Suprapubic skin (tissue), 4 donors: ENCODE data around the gene ATP2A3. TPM values are rescaled to one million over a fixed set of nuclear protein-coding genes. Genes with fewer than 3 reads are reported as not detected.

Source experiments
- DNase-seq, 2 donors: peaks; one replicate each; pipeline ENCODE4 v3.0.0-alpha.2; 2019; ENCODE audit warnings: low spot score in 2 of 2
- H3K27ac ChIP-seq: fragments of 200-600 bp; sonication (generic); one replicate; pipeline ENCODE4 v1.5.1; 2019
- H3K27me3 ChIP-seq: fragments of 200-600 bp; sonication (generic); one replicate; pipeline ENCODE4 v1.5.1; 2019
- H3K36me3 ChIP-seq: fragments of 200-600 bp; sonication (generic); one replicate; pipeline ENCODE4 v1.5.1; 2019
- H3K4me1 ChIP-seq: fragments of 200-600 bp; sonication (generic); one replicate; pipeline ENCODE4 v1.5.1; 2019
- H3K4me3 ChIP-seq: fragments of 200-600 bp; sonication (generic); one replicate; pipeline ENCODE4 v1.5.1; 2019; ENCODE audit warnings: mild to moderate bottlenecking
- H3K9me3 ChIP-seq: fragments of 200-600 bp; sonication (generic); one replicate; pipeline ENCODE4 v1.5.1; 2019
- CTCF ChIP-seq, 2 donors: fragments of 200-600 bp in 1 of 2; fragments of 450-650 bp in 1 of 2; sonication (generic) in 1 of 2; IDR thresholded peaks; one replicate each; pipeline ENCODE4 v1.5.1; 2016 to 2019; ENCODE audit warnings: antibody characterized with exemption in 2 of 2, mild to moderate bottlenecking in 1 of 2, moderate library complexity in 1 of 2
- EP300 ChIP-seq: sonication (generic); formaldehyde crosslinking; IDR thresholded peaks from one replicate; pipeline ENCODE4 v1.6.1; 2017; ENCODE audit warnings: antibody characterized with exemption
- POLR2A ChIP-seq, 2 donors: fragments of 450-650 bp; IDR thresholded peaks; one replicate each; pipeline ENCODE4 v1.6.1; 2017; ENCODE audit warnings: antibody characterized with exemption in 2 of 2, mild to moderate bottlenecking in 2 of 2, moderate library complexity in 2 of 2
- POLR2AphosphoS5 ChIP-seq, 3 donors: sonication (generic); formaldehyde crosslinking; IDR thresholded peaks; one replicate each; pipeline ENCODE4 v1.6.1; 2017; ENCODE audit warnings: antibody characterized with exemption in 3 of 3
- WGBS: methylation state at CpG from one replicate; pipeline ENCODE4 v1.1.5; 2018; 5-methylcytosine and 5-hydroxymethylcytosine counted together
- total RNA-seq, 4 donors: library from RNA; depleted of rRNA; stranded (reverse); fragments of >200 nt; gene quantifications; one replicate each; pipeline ENCODE4 v1.1.0, GENCODE V29; 2016

ATP2A3 gene
- total RNA-seq, 4 donors from 2014 or later: 22.4 to 61.7 (median 34.7) TPM

DNA sequence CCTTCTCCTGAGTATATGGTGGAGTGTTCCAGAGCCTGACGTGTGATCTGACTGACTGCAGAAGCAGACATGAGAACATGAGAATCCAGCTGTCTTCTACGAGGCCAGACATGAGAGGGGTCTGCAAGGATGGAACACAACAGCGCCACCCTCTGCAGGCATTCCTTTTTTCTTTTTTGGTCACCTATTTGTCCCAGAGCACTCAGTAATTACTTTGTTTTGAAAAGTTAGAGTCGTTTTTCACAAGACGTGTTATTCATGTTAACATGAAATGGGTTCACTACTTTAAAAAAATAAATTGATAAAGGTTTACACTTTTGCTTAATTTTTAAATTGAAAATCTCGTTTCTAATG is 43.8 kb upstream of the ATP2A3 start:
- Histone ChIP-seq H3K36me3 (peaks cover 73% of the 10 kb centered on the region), H3K27me3 (no peaks in the 10 kb centered on the region), H3K4me3 (no peak overlapping the region), H3K27ac (no peak overlapping the region), H3K9me3 (no peaks in the 10 kb centered on the region), H3K4me1 (peaks cover 10% of the 10 kb centered on the region)
- DNase-seq: peak in 1 of 2 donors; percentile 16
- TF ChIP-seq EP300: no peak
- no peak for TF ChIP-seq POLR2AphosphoS5 (IDR thresholded peaks at IDR 0.05)
- no peak for TF ChIP-seq CTCF (IDR thresholded peaks at IDR 0.05)
- no peak for TF ChIP-seq POLR2A (IDR thresholded peaks at IDR 0.05)
- WGBS: 79% methylated on average over 6 of the region's 6 CpGs

DNA sequence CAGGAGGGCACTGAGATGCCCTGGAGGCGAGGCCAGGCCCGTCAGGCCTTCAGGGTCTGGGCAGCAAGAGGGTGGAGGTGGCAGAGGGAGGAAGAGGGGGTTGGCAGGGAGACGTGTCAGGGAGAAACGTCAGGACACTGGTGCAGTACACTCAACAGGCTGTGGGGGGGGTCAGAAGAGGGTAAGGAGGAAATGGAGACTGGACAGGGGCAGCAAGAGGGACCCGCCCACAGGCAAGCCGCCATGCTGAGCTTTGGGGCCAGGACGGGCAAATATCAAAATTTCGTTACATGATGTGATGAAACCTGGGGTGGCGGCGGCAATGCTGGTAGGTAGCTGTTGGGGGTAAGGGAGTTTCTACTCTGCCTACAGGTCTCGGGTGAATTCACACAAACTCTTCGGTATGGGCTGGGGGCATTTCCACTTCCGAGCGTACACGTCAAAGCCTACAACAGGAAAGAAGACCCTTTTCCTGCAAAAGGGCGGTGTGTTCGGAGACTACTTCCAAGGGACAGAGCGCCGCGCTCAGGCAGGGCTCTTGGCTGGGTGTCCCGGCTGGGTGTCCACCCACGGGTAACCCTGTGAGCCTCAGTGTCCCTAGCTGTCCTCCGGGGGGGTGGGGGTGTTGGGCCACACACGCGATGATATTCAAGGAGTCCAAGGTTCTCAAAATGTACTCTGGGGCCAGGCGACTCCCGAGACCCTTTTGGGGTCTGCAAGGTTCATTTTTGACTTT is 43.3 kb upstream of the ATP2A3 start:
- H3K27me3 ChIP-seq: no peaks in the 10 kb centered on the region
- no peak overlapping the region for H3K4me3 ChIP-seq
- no peak overlapping the region for H3K27ac ChIP-seq
- no peaks in the 10 kb centered on the region for H3K9me3 ChIP-seq
- 91% methylated on average over 26 of the region's 27 CpGs for WGBS
- DNase-seq: peak in 1 of 2 donors; percentile 48
- peaks cover 68% of the 10 kb centered on the region for H3K36me3 ChIP-seq
- TF ChIP-seq EP300 (no peak), POLR2AphosphoS5 (IDR thresholded peaks at IDR 0.05) (no peak), CTCF (IDR thresholded peaks at IDR 0.05) (no peak), POLR2A (IDR thresholded peaks at IDR 0.05) (no peak)
- peaks cover 10% of the 10 kb centered on the region for H3K4me1 ChIP-seq

GRCh38 chr17:4006745-4007211 is 42.5 kb upstream of the ATP2A3 start:
- WGBS: 76% methylated on average over 8 of the region's 8 CpGs

DNA sequence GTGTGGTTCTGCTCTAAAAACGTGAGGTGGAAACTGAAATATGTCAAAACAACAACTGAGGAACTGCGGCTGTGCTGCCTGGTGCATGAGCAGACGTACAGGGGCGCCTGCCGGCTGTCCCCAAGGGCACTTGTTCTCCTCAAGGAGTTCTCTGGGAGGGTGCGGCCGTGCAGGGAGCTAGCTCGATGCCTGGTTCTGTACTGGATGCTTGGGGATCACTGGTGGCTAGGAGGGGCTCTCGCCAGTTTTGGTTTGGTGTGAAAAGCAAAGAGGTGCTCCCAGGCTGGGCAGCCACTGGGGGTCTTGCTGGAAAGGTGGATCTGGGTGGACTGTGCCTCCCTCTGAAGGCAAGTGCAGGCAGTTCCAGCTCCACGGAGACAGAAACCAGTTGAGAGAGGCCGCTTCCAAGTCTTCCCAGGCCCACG is 41.9 kb upstream of the ATP2A3 start:
- TF ChIP-seq POLR2AphosphoS5 (IDR thresholded peaks at IDR 0.05) (no peak), EP300 (no peak), CTCF (IDR thresholded peaks at IDR 0.05) (no peak), POLR2A (IDR thresholded peaks at IDR 0.05) (no peak)
- no peak overlapping the region for H3K4me3 ChIP-seq
- peaks cover 10% of the 10 kb centered on the region for H3K4me1 ChIP-seq
- WGBS: 89% methylated on average over 9 of the region's 12 CpGs
- peaks cover 54% of the 10 kb centered on the region for H3K36me3 ChIP-seq
- H3K27me3 ChIP-seq: no peaks in the 10 kb centered on the region
- H3K27ac ChIP-seq: no peak overlapping the region
- peak in 1 of 2 donors; percentile 69 for DNase-seq
- H3K9me3 ChIP-seq: no peaks in the 10 kb centered on the region

More at GRCh38 chr17:4006745-4007211, 42.5 kb upstream of the ATP2A3 start:
- H3K4me3 ChIP-seq: no peak overlapping the region
- no peaks in the 10 kb centered on the region for H3K27me3 ChIP-seq
- H3K4me1 ChIP-seq: peaks cover 10% of the 10 kb centered on the region
- DNase-seq: peak in 1 of 2 donors; percentile 45
- no peaks in the 10 kb centered on the region for H3K9me3 ChIP-seq
- H3K36me3 ChIP-seq: peaks cover 60% of the 10 kb centered on the region
- no peak overlapping the region for H3K27ac ChIP-seq
- no peak for TF ChIP-seq EP300
- TF ChIP-seq CTCF (IDR thresholded peaks at IDR 0.05): no peak
- TF ChIP-seq POLR2AphosphoS5 (IDR thresholded peaks at IDR 0.05): no peak
- TF ChIP-seq POLR2A (IDR thresholded peaks at IDR 0.05): no peak

DNA sequence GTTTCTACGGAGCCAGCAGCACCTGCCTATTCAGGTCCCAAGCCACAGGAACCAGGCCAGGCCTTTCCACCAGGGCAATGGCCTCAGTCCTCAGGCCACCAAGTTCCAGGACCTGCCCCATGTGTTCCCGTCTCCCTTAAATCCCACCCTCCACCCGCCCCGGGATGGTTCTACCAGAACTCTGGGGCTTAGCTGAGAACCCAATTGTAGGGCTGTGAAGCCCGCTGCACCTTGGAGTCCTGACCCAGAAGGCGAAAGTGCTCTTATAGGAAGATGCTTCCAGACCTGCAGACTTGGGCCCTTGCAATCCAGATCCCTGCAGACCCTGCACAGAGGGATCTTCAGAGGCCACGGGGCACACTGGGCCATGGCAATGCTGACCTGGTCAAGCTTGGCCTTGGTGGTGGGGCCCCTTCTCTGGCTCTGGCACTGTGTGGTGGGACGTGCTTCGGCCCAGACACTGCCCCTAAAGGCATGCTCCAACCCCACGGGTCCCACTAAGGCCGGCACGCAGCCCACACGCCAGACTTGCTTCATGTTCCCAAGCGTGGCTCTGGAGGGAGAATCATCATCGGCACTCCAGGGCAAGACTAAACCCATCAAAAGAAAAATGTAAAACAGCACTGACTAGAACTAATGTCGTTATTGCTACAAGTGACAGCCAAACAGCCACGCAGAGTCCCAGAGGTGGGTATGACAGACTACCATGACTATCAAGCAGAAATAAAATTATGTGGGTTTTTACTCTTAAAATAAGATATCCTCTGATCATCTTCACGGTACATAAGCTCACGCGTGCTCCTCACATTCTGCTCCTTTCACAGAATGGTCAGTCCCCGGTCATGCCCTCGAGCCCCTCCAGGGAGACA is 41.3 kb upstream of the ATP2A3 start:
- H3K9me3 ChIP-seq: no peaks in the 10 kb centered on the region
- peaks cover 50% of the 10 kb centered on the region for H3K36me3 ChIP-seq
- no peak overlapping the region for H3K4me3 ChIP-seq
- WGBS: 91% methylated on average over 17 of the region's 22 CpGs
- no peaks in the 10 kb centered on the region for H3K27me3 ChIP-seq
- TF ChIP-seq CTCF (IDR thresholded peaks at IDR 0.05) (no peak), POLR2AphosphoS5 (IDR thresholded peaks at IDR 0.05) (no peak), POLR2A (IDR thresholded peaks at IDR 0.05) (no peak), EP300 (no peak)
- peaks cover 10% of the 10 kb centered on the region for H3K4me1 ChIP-seq
- no peak overlapping the region for H3K27ac ChIP-seq
- DNase-seq: peak in 1 of 2 donors; percentile 69
